Measurements from ENCODE around the gene TAS2R43.
"Not testable (repeated sequence)": the region's sequence is repeated elsewhere in the genome, so short reads cannot be mapped to it uniquely, and the experiment has no call there.

TAS2R43 gene, protein sequence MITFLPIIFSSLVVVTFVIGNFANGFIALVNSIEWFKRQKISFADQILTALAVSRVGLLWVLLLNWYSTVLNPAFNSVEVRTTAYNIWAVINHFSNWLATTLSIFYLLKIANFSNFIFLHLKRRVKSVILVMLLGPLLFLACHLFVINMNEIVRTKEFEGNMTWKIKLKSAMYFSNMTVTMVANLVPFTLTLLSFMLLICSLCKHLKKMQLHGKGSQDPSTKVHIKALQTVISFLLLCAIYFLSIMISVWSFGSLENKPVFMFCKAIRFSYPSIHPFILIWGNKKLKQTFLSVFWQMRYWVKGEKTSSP

GRCh38 chr12:11092128-11092527, at the start of gene TAS2R43:
TSS of gene TAS2R43 (minus strand) at chr12:11092313. CDS start at chr12:11092229, 84 bp downstream.
- H3K4me3 ChIP-seq (ENCODE audit: low read depth, low read length) = no peak within 1 kb of the TSS

DNA sequence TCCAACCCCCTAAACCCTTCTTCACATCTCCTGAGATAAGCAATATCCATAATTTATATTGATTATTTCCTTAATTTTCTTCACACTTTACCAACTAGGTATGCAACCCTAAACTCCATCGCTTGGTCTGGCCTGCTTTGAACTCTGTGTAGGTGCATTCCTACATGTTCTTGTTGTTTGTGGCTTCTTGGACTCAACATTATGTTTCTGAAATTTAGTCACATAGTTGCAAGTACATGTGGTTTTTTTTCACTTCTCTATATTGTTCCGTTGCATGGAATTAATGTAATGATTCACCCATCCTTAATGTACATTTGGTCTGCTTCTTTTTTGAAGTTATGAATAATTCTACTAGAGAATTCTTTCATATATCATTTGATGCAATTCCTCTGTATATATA, 44.0 kb upstream of the TAS2R43 start:
- no peak overlapping the region for H3K4me3 ChIP-seq (ENCODE audit: low read depth, low read length)

DNA sequence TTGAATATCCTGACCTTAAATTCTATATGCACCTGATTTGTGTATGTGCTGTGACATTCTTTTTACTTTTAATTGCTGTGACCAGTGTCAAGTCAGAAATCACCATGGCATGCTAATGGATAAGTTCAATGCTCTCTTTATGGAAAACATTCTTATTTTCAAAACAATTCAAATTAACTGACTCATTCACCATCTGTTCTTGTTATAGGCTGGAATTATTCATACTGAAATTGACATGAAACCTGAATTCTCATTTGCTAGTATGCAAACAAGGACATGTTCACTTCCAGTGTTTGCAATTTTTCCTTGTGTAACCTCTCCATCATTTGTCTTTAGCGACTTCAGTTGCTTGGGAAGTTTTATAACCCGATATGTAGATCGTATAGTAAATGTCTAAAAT, 42.2 kb upstream of the TAS2R43 start, which contains the start of gene TAS2R30:
Gene TAS2R30, minus strand, starts transcription at position 340 of the 400 bp plus-strand sequence. CDS start 400 bp downstream, outside the sequence.
- no peak within 1 kb of the TSS for H3K4me3 ChIP-seq (ENCODE audit: low read depth, low read length)

DNA sequence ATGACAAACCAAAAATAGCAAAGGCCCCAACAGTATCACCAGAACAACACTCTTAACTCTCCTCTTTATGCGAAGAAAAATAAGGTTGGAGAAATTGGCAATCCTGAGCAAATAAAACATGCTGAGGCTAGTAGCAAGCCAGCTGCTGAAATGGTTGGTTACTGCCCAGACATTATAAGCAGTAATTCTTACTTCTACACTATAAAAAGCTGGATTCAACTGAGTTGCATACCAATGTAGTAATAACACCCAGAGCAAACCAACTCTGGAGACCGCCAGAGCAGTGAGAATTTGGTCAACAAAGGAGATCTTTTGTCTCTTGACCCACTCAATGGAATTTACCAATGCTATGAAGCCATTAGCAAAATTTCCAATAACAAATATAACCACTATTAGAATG, 41.7 kb upstream of the TAS2R43 start:
- no peak overlapping the region for H3K4me3 ChIP-seq (ENCODE audit: low read depth, low read length)

DNA sequence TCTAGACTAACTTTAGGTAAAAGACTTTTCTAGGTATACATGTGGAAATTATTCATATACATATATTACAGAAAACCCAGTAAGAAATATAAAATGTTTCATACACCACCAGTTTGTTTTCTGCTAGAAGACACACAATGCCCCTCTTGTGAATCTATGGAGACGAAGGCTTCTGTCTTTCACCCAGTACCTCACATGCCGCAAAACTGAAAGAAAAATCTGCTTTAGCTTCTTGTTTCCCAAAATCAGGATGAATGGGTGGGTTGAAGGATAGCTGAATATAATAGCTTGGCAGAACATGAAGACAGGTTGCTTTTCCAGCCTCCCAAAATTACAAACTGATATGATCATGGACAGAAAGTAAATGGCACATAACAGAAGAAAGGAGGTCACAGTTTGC, 41.0 kb upstream of the TAS2R43 start:
- H3K4me3 ChIP-seq (ENCODE audit: low read depth, low read length) = no peak overlapping the region

- no peak overlapping the region for H3K4me3 ChIP-seq (ENCODE audit: low read depth, low read length)
Measured at GRCh38 chr12:11130999-11131398, 38.9 kb upstream of the TAS2R43 start.

DNA sequence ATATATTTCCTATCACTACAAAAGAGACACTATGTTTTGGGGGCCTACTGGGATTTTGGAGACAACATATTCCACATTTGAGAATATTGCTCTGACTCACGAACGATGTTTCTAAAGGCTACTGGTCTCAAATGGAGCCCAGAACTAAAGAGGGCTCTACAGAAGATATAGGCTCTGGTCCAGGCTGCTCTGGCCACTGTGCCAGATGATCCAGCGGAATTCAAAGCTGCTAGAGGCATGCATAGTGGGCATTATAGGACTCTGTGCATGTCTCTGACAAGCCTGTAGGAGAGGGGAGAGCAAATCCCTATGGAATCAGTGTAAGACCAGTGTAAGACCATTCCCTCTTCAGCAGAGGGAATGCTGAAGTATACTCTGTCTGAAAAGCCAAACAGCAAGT, 38.3 kb upstream of the TAS2R43 start:
- no peak overlapping the region for H3K4me3 ChIP-seq (ENCODE audit: low read depth, low read length)

DNA sequence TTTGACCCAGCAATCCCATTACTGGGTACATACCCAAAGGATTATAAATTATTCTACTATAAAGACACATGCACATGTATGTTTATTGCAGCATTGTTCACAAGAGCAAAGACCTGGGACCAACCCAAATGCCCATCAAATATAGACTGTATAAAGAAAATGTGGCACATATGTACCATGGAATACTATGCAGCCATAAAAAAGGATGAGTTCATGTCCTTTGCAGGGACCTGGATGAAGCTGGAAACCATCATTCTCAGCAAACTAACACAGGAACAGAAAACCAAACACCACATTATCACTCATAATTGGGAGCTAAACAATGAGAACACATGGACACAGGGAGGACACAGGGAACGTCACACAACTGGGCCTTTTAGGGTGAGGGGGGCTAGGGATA, 22.0 kb upstream of the TAS2R43 start:
- H3K4me3 ChIP-seq (ENCODE audit: low read depth, low read length) = not testable (repeated sequence)

GRCh38 chr12:11111213-11111612, 19.1 kb upstream of the TAS2R43 start:
- H3K4me3 ChIP-seq (ENCODE audit: low read depth, low read length) = not testable (repeated sequence)

- H3K4me3 ChIP-seq (ENCODE audit: low read depth, low read length) = no peak overlapping the region
Measured at GRCh38 chr12:11108862-11109261, 16.7 kb upstream of the TAS2R43 start.

DNA sequence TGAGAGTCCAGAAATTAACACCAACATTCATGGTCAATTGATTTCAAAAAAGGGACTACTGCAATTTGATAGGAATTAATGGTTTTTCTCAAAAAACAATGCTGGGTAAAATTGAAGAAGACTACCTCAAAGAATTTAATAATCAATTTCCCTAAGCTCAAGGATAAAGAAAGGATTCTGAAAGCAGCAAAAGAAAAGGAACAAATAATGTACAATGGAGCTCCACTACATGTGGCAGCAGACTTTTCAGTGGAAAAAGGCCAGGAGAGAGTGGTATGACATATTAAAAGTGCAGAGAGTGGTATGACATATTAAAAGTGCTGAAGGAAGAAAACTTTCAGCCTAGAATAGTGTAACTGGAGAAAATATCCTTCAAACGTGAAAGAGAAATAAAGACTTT, 15.6 kb upstream of the TAS2R43 start:
- H3K4me3 ChIP-seq (ENCODE audit: low read depth, low read length) = no peak overlapping the region

- no peak overlapping the region for H3K4me3 ChIP-seq (ENCODE audit: low read depth, low read length)
Measured at GRCh38 chr12:11106288-11106687, 14.2 kb upstream of the TAS2R43 start.

DNA sequence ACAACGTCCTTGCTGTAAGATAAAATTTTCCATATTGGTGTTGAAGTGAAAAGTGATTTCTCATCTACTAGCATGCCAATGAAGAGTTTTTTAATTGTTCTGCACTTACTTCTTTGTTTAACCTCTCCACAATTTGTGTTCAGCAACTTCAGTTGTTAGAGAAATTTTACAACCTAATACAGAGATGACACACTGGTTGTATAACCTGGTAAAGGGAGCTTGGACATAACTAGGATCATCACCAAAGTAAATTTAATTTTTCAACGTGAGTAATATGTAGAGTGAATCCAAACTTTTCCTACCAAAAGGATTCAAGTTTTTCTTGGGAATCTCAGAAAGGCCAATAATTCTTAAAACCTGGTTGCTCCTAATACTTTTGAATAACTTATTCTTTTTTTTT, 13.4 kb upstream of the TAS2R43 start:
- no peak overlapping the region for H3K4me3 ChIP-seq (ENCODE audit: low read depth, low read length)

DNA sequence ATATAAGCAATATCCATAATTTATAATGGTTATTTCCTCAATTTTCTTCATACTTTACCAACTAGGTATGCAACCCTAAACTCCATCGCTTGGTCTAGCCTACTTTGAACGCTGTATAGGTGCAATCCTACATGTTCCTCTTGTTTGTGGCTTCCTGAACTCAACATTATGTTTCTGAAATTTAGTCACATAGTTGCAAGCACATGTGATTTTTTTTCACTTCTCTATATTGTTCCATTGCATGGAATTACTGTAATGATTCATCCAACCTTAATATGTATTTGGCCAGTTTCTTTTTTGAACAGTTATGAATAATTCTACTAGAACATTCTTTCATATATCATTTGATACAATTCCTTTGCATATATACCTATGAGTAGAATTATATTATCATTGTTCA, 2.8 kb upstream of the TAS2R43 start:
- H3K4me3 ChIP-seq (ENCODE audit: low read depth, low read length) = not testable (repeated sequence)

DNA sequence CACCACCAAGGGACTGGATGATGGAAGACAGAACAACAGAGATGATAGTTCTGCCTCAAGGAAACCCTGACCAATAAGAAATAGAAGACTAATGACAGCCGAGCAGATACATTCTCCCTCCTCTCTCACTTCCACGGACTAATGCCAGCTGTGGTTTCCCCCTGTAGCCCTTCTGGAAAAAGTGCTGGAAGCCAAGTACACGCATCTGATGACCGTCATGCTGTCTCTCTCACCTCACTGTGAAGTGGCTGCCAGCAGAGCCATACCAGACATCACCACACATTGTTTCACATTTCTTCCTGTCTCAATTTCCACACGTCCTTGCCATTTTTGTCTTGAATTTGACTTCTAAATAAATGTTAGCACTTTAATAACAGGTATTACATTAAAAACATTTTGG, 2.9 kb downstream of the TAS2R43 start:
- H3K4me3 ChIP-seq (ENCODE audit: low read depth, low read length) = no peak overlapping the region

DNA sequence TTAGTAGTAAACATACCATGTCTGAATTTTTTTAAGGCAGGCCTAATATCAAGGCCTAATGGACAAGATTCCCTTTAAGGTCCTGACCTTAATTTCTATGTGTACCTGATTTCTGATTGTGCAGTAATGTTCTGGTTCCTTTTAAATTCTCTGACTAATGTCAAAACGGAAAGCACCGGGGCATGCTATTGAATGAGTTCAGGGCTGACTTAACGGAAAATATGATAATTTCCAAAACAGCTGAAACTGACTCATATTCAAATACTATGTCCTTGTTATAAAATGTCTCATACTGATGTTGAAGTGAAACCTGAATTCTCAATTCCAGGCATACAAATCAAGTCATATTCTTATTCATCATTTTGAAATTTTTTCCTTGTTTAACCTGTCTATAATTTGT, 6.7 kb downstream of the TAS2R43 start:
- no peak overlapping the region for H3K4me3 ChIP-seq (ENCODE audit: low read depth, low read length)

GRCh38 chr12:11081987-11082386, 10.1 kb downstream of the TAS2R43 start:
- H3K4me3 ChIP-seq (ENCODE audit: low read depth, low read length) = no peak overlapping the region

GRCh38 chr12:11078246-11078645, 13.9 kb downstream of the TAS2R43 start:
- no peak overlapping the region for H3K4me3 ChIP-seq (ENCODE audit: low read depth, low read length)

- H3K4me3 ChIP-seq (ENCODE audit: low read depth, low read length) = no peak overlapping the region
Measured at GRCh38 chr12:11075642-11076041, 16.5 kb downstream of the TAS2R43 start.

GRCh38 chr12:11071414-11071813, 20.7 kb downstream of the TAS2R43 start:
- H3K4me3 ChIP-seq (ENCODE audit: low read depth, low read length) = no peak overlapping the region

DNA sequence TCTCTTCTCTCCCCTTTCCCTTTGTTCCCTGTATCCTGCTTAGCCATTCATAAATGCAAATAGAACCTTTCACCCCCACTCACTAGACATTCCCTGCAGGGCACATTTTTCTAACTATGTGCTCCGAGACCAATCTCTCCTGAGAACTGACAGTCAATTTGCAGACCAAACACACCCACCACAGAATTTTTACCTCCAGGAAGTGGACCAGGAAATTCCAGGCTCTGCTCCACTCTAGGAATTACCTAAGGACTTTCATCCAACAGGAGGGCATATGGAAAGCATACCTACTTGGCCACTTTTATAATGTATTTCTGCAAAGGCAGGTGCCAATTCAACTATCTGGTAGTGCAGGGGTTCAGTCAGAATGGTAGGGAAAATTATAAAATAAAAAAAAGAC, 21.1 kb downstream of the TAS2R43 start:
- no peak overlapping the region for H3K4me3 ChIP-seq (ENCODE audit: low read depth, low read length)

DNA sequence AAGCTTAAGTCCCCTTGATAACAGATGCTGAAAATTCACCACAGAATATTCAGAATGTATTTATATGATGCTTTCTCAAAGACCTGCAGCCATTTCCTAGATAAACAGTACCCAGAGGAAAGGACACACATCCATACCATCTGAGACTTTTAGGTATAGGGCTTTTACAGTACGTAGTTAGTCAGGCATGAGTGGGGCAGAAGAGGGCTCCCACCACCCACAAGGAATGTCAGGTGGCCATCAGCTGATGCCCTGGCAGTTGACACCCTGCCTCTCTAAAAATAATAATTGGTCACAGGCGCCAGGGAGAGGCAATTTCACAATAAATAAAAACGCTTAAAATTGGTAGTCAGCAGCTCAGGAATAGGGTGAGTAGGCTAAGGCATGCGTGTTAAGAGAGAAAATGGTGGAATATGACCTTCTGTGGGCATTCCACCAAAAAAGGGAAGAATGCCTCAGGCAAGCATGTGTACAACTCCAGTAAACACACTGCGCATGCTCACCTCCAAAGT, 22.2 kb downstream of the TAS2R43 start:
- no peak overlapping the region for H3K4me3 ChIP-seq (ENCODE audit: low read depth, low read length)

GRCh38 chr12:11067514-11067913, 24.6 kb downstream of the TAS2R43 start:
- no peak overlapping the region for H3K4me3 ChIP-seq (ENCODE audit: low read depth, low read length)
